GM12872 (cell line): ENCODE results near the gene IGF1R.

Experiments used
- CTCF ChIP-seq: IDR thresholded peaks from 3 replicates; pipeline ENCODE4 v1.5.1; 2011; ENCODE audit warnings: low read depth, mild to moderate bottlenecking, low read length, moderate library complexity; ENCODE audit not compliant: insufficient read depth

IGF1R gene

GRCh38 chr15:98894312-98894711 lies 246.0 kb downstream of the IGF1R start:
- TF ChIP-seq CTCF = no peak

DNA sequence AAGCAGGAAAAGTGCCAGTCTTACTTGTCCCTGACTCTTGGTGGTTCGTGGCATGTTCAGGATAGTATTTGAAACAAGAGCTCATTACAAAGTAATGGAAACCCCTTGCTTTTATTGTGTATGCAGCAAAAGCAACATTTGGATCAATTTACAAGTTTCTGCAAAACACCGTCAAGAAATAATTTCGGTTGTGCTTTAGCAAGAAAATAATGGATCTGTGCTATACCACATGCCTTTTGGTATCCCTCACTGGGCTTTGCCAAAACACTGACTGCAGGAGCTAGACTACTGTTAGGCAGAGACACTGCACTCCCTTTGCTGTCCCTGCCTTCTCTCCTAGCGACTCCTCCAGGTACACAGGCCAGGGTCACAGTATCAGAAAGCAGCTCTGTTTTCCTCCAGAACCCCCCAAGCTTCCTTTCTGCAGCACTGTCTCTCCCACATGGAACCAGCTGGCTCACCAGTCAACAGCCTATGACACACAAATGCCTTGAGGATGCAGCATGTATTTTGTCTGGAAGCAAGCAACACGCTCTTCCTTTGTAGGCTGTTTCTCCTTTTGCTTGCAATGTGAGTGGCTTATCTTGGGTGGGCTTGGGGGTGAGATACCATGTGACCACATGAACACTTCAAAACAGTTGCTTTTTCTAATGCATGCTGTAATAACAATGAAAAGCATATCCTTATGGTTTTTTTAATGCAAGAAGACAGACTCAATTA lies 247.8 kb downstream of the IGF1R start:
- TF ChIP-seq CTCF = no peak

DNA sequence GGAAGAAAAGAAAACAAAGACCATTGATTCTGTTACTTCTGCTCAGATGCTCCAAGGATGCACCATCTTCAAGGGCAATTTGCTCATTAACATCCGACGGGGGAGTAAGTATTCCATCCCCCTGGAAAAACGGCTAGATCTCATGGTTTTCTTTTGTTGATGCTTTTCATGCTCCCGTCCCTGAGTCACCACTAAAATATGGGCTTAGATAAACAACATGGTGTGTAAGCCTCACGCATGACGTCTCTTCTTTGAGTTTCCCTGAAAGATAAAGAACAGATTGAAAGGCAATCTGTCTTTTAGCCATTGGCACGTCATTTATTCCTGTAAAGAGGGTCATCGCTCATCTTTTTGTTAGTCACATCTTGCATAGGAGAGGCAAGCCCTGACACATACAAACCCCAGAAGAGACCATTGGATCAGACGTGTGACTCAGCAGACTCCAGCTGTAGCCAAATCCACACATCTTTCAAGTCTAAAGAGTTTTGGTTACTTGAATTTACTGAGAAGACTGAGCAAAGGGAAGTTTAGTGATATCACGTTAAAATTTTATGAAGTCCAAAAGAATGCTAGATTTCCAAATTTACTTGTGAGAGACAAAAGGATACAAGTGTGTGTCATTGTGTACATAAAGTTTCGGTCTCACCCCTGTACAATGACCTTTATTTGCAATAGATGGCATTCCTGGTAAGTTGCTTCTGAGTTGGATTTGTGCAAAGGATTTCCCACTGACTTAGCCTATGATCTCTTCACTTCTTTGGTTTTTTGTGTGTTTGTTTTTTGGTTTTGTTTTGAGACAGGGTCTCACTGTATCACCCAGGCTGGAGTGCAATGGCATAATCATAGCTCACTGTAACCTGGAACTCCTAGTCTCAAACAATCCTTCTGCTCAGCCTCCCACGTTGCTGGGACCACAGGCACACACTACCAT lies 248.7 kb downstream of the IGF1R start:
- no peak for TF ChIP-seq CTCF

- no peak for TF ChIP-seq CTCF
These were observed 249.8 kb downstream of the IGF1R start for GRCh38 chr15:98898122-98898521.

DNA sequence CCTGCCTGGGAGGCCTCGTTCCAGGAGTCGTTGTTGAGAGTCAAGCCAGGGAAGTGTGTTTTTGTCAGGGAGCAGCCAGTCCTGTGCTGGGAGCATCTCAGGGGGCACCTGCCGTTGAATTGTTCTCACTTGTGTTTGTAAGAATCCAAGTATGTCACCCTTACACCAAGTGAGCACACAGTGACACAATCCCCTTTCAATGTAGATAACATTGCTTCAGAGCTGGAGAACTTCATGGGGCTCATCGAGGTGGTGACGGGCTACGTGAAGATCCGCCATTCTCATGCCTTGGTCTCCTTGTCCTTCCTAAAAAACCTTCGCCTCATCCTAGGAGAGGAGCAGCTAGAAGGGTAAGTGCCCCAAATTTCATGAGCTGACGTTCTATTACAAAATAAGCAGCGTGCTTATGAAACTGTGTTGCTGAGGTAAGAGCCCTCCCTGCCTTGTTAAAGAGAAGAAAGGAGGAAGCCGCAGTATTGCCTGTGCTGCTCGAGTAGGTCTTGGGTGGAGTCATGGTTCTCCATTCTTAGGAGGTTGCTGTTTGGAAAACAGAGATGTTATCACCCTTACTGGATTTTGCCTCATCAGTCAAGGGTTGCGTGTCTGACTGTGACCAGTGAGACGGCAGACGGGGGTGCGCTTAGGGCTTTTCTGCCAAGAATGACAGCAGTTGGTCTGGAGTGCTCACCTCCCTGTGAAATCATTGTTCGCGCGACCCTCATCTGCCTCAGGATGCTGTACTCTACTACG lies 251.1 kb downstream of the IGF1R start:
- no peak for TF ChIP-seq CTCF

DNA sequence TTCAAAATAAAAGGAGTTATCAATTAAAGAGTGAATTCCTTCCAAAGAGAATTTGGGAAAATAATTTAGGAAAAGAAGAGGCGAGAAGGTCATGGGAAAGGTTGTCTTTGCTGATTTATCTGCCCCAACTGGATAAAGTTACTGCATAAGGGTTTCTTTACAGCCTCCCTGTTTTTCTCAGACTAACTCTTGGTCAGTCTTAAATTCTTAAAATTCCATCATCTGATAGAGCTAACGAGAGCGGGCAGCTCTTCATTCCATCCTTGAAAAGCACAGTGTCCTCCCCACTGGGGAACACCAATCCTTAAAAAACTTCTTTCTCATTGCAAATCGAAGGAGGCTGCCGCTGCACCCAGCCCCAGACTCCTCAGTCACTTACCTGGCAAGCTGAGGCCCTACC lies 252.0 kb downstream of the IGF1R start:
- TF ChIP-seq CTCF = no peak
